NCI-H1417 (cell line): Measurements from ENCODE around the gene BBS4.

ENCODE experiments used
- DNase-seq, 3 experiments: peaks; one replicate each; lab custom pipeline; 2025; lab: John Stamatoyannopoulos, UW

BBS4 gene

DNA sequence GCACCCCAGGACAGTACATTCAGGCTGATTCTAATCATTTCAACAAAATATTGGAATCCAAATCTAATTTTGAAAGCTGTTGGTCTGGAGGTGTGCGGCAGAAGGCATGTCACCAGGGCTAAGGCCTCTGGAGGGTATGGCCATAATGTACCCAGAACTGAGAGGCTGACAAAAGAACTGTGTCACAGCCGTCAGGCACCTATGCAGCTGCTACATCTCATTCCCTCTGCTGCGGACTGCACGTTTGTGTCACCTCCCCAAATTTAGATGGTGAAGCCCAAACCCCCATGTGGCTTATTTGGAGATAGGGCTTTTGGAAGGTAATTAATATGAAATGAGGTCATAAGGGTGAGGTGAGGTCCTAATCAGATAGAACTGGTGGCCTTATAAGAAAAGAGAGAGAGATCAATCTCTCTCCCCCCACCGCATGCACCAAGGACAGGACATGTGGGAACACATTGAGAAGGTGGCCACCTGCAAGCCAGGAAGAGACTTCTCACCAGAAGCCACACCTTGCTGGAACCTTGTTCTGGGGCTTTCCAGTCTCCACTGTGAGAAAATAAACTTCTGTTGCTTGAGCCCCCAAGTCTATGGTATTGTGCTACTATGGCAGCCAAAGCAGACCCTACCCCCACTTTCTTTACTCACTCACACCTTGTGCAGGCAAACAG, 74.7 kb downstream of the BBS4 start:
- no peak for DNase-seq

DNA sequence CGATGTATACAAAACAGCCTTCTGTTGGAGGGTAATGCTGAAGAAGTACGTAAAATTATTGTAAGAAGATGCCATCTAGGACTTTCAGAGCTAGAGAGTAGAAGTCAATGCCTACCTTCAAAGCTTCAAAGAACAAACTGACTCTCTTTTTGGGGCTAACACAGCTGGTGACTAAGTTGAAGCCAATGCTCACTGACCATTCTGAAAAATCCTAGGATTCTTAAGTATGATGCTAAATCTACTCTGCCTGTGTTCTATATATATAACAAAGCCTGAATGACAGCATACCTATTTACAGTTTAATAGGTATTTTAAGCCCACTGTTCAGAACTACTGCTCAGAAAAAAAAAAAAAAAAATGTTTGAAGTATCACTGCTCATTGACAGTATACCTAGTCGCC, 78.6 kb downstream of the BBS4 start:
- DNase-seq, result no peak

GRCh38 chr15:72766025-72766424, 80.0 kb downstream of the BBS4 start:
- DNase-seq, result no peak

- DNase-seq, result no peak
Observed at GRCh38 chr15:72766780-72767179, 80.8 kb downstream of the BBS4 start.

DNA sequence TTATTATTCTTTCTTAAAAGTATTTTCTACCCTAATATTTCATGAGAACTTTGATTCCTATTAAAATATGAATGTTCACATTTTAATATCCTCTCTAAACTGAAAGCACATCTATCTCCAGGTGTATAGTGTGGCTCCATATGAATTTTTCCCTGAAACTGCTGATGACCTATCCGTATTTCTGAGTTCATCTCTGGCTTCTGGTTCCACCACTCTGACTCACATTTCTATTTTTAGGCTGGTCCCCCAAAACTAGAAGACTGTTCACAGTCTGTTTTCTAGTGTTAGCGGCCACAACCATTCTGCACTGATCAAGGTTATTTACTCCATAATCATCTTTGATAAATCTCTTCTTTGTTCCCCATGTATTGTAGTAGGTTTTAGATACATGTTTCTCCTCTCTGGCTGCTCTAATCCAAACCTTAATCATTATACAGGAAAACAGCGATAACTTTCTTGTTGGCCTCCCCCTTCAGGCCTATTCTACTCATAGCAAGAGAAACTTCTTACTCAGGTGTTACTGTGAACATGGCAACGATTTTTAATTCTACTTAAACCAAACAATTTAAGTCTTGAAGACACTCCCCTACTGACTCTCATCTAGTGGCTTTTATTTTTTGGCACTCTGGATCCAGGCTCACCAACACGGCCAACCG, 84.8 kb downstream of the BBS4 start:
- no peak for DNase-seq

GRCh38 chr15:72771329-72771725, 85.3 kb downstream of the BBS4 start:
- DNase-seq, result no peak

GRCh38 chr15:72774696-72775383, 88.8 kb downstream of the BBS4 start:
- no peak for DNase-seq

GRCh38 chr15:72778796-72779195, 92.8 kb downstream of the BBS4 start:
- DNase-seq, result no peak

DNA sequence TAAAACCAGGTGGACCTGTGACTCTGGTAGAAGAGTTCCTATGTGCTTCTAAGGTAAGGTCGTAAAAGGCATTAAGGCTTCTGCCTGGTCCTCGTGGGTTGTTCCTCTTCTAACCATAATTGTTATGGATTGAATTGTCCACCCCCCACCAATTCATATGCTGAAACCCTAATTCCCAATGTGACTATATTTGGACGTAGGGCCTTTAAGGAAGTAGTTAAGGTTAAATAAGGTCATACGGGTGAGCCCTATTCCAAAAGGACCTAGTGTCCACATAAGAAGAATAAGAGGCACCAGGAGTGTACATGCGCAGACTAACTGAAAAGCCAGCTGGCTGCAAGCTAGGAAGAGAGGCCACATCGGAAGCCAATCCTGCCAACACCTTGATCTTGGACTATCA, 95.6 kb downstream of the BBS4 start:
- DNase-seq, result no peak

DNA sequence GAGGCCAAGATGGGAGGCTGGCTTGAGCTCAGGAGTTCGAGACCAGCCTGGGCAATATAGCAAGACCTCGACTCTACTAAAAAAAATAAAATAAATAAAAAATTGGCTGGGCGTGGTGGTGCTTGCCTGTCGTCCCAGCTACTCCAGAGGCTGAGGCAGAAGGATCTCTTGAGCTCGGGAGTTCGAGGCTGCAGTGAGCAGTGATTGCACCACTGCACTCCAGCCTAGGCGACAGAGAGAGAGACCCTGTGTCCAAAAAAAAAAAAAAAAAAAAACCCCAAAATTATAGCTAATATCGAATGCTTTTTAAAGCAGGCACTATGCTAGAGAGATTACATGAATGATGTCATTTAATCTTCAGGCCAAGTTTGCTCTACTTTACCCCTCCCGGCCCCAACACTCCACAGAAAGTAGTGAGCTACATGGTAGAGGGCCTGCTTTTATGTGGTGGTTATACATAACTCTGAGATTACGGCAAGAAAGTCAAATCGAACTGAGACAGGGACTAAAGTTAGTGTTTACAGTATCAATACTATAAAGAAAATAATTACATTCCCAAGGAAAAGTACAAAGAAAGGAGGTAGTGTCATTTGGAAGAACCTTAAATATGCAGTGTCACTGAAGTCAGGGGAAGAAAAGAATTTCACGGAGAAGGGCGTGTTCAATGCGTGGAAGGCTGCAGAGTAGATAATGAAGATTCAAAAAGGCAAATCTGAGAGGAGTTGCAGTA, 96.4 kb downstream of the BBS4 start:
- DNase-seq, result no peak

DNA sequence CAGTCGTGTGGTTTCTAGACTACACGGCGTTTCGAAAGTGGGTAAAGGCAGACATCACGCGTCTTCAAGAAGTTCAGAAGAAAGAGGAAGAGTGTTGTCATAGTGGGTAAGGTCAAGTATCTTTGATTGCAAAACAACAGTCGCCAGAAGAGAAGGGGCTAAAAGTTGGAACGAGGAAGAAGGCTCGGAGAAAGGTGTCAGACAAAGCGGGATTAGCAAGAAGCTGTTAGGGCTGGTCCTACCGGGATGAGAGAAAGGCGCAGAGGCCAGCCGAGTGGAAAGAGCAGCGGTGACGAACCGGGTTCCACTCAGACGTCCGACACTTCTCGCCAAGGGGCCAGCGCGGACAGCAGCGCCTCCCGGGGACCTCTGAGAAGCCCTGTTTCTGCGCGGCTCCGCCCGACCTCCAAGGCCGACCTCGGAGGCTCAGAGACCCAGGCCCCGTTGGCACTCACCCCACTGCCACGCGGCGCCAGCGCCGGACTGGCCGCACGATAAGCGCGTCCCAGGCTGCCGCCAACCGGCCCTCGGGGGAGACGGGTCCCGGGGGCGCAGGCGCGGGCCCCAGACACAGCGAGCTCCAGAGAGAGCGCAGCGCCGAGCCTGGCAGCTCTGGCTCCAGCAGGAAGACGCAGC, 97.1 kb downstream of the BBS4 start:
- peak in 1 of 3 experiments; percentile 37 for DNase-seq

GRCh38 chr15:72783640-72784455, 97.8 kb downstream of the BBS4 start, which contains the start of gene ADPGK:
ADPGK (minus strand) TSS chr15:72783758; CDS start chr15:72783691, 67 bp downstream.
- DNase-seq, result peak; percentile 95 to 99 (median 98)

DNA sequence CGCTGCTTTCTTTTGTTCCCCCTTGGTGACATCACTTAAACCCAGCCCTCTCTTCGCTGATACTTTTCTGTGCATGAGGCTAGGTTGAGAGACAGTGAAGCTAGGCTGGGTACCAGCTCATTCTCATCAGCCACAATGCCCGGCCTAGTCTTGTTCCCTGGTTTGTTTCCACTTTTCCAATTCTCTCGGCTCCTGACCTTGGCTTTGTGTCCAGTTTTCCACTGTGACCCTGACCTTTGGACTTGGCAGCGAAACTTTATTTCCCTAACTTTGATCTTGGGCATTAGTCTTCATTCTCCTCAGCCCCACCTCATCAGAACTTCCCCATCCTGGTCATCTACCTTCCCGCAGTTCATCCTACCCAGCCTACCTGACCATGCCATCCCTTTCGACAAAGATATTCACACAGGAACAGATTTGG, 98.5 kb downstream of the BBS4 start:
- DNase-seq, result no peak

DNA sequence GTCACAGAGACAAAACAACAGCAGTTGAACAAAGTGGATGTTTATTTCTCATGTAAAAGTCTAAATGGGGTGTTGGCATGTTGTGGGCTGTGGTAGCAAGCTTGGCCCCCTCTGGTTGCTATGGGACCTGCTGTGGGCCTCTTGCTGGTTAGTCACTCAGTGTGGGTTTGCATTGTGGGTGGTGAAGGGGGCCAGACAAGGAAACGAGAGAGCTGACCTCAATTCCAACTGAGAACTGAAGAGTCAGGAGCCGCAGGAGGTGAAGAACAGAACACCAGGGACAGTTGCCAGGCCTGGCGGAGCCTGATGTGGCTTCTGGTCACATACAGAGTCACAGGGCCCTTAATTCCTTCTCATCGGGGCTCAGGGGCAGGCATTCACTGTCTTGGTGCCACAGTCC, 99.4 kb downstream of the BBS4 start:
- DNase-seq, result no peak

- DNase-seq, result no peak
Observed at GRCh38 chr15:72785841-72786240, 99.8 kb downstream of the BBS4 start.

GRCh38 chr15:72786242-72786641, 100.2 kb downstream of the BBS4 start:
- DNase-seq, result no peak

GRCh38 chr15:72786676-72787345, 100.8 kb downstream of the BBS4 start:
- DNase-seq, result no peak

GRCh38 chr15:72787526-72787925, 101.5 kb downstream of the BBS4 start:
- DNase-seq, result no peak
